Measurements from ENCODE around the gene TPGS2.
"Not testable (repeated sequence)": the region's sequence is repeated elsewhere in the genome, so short reads cannot be mapped to it uniquely, and the experiment has no call there.

Gene TPGS2

GRCh38 chr18:36821681-36822080, 7.1 kb downstream of the TPGS2 start:
- DNase-seq (ENCODE audit: low spot score), result no peak

- DNase-seq (ENCODE audit: low spot score), result no peak
These were observed 9.2 kb downstream of the TPGS2 start for GRCh38 chr18:36819621-36820020.

DNA sequence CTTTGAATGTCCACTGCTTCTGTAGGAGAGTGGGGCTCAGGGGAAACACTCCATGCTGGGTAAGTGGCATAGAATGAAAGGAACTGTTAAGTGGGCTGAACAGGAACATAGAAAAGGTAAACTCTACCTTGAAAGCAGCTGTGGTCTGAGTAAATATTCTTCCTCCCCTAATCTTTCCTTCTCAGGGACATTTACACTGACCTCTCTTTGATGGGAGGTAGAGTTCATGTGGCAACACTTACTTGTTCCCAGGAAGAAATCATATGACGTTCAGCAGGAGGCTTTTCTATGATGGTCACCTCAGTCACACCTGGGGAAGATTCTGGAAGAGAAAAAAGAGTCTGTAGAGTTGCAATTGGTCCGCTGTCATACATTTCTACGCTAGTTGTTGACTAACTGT, 10.2 kb downstream of the TPGS2 start:
- no peak for DNase-seq (ENCODE audit: low spot score)

- DNase-seq (ENCODE audit: low spot score), result no peak
These were observed 11.8 kb downstream of the TPGS2 start for GRCh38 chr18:36817039-36817438.

- not testable (repeated sequence) for DNase-seq (ENCODE audit: low spot score)
These were observed 12.7 kb downstream of the TPGS2 start for GRCh38 chr18:36816096-36816495.

DNA sequence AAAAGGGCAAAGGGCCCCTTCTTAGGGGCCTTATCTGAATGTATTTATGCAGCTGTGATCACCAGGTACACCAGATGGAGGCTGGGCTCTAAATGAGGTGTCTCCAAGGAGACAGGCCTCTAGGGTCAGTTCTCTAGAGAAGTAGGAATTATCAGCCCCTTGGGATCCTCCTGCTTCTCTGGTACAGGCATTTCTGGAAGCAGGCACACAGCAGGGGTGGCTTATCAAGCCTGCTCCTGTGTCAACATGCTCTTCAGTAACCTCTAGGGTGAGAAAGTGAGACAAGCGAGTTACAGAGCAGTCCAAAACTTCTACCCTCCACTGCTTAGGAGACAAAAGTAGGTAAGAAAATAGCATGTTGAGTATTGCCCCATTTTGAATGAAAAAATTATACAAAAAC, 13.8 kb downstream of the TPGS2 start:
- DNase-seq (ENCODE audit: low spot score), result no peak

DNA sequence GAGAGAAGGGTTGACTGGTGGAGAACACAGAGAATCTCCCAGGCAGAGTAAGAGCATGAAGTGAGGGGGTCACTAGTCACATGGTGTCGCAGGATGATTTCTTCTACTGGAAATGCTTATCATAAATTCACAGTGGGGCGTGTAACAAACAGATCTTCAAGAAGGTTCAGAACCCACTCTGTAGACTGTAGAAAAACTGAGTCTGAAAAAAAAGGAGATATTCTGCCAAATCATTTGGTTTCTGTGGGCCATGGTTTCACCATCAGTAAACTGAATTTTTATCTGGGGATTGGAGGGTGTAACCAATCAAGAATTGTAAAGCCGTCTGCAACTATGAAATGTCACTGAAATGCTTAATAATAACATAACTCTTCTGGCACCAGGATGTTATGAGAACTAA, 15.0 kb downstream of the TPGS2 start:
- DNase-seq (ENCODE audit: low spot score), result no peak

DNA sequence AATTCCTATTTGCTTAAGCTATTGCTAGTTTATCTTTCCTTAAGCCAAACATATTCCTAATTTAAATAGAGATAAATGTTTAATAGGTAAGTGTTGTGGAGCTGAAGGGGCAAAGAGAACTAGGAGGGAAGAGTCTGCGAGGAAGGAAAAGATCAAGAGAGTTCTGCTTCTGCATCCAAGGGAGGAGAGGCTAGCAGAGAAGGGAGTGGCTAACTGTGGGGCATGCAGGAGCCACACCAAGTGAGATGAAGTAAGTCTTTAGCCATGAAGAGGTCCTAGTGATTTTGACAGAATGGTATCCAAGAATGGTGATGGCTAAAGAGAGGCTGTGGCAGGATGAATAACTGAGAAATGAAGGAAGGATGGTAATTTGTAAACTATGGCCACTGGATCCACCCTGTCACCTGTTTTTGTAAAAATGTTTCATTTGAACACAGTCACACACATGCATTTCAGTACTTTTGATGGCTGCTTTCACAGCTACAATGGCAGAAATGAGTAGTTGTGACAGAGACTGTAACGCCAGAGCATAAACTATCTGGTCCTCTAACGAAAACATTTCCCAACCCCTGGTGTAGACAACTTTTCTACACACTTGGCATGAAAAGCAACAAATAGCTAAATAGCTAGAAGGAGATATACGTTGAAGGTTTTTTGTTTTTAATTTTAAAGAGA, 15.6 kb downstream of the TPGS2 start:
- no peak for DNase-seq (ENCODE audit: low spot score)

- DNase-seq (ENCODE audit: low spot score), result no peak
These were observed 16.1 kb downstream of the TPGS2 start for GRCh38 chr18:36812678-36813077.

- DNase-seq (ENCODE audit: low spot score), result no peak
These were observed 16.8 kb downstream of the TPGS2 start for GRCh38 chr18:36811955-36812354.

- no peak for DNase-seq (ENCODE audit: low spot score)
These were observed 17.4 kb downstream of the TPGS2 start for GRCh38 chr18:36811430-36811829.

GRCh38 chr18:36809590-36810381, 19.0 kb downstream of the TPGS2 start:
- peak; percentile 70 for DNase-seq (ENCODE audit: low spot score)

DNA sequence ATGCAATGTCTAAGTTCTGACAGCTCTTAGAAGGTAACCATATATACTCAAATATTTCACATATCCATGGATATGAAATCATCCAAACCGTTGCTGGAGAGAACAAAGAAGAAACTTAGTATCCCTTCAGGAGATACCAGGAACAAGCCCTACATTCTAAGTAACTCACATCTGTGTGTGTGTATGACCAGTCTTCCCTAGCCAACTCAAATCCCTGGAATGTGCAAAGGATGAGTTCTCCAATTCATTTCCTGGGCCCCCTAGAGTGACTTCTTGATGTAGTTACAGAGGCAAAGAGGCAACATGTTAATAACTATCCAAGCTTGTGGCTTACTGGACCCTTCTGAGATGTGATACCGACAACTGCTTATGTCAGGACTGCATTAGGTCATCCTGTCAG, 20.1 kb downstream of the TPGS2 start:
- DNase-seq (ENCODE audit: low spot score), result no peak

DNA sequence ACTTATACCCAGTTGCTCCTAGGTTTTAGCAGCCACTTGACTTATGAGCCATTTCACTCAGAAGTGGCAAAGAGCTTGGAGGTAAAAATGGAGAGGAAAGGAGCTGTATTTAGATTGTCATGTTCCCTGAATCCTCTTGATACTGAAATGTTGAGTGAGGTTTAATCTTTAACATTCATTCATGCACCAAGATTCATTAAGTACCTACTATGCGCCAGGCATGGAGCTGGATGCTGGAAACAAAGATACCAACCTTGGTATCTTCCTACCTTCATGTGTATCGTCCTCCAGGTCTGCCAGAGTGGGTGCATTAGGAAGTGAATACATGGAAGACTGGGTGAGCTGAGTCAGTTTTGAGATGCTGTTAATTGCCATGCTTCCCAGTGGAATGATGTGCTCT, 23.7 kb downstream of the TPGS2 start:
- DNase-seq (ENCODE audit: low spot score), result no peak

DNA sequence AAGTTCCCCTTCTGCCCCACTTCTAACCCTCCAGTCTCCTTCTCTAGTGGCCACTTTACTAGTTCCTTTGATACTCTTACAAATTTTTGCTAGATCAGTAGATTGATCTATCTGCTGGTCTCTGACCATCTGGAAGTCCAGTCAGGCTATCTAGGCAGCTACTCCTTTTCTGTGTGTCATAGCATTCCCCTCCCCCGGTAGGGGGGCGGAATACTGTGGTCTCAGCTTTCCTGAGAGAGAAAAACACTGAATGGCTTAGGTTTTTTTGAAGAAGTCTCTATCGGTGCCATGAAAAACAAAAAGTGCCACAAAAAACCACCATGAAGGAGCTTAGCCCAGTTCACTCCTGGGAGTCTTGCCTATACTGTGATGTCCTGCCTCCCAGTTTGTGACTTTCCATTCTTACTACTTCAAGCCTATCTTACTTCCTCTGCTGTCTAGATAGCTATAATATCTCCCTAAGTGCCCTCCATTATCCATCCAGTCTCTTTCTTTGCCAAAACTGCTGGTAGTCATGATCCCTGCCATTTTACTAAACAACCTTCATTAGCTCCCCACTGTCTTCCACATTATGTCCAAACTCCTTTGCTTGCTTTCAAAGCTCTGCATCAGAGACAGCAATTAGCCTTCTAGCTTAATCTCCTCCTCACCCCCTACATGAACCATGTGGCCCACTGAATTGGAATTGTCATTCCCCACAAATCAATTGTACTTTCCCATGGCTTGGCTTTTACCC, 29.9 kb downstream of the TPGS2 start:
- no peak for DNase-seq (ENCODE audit: low spot score)

DNA sequence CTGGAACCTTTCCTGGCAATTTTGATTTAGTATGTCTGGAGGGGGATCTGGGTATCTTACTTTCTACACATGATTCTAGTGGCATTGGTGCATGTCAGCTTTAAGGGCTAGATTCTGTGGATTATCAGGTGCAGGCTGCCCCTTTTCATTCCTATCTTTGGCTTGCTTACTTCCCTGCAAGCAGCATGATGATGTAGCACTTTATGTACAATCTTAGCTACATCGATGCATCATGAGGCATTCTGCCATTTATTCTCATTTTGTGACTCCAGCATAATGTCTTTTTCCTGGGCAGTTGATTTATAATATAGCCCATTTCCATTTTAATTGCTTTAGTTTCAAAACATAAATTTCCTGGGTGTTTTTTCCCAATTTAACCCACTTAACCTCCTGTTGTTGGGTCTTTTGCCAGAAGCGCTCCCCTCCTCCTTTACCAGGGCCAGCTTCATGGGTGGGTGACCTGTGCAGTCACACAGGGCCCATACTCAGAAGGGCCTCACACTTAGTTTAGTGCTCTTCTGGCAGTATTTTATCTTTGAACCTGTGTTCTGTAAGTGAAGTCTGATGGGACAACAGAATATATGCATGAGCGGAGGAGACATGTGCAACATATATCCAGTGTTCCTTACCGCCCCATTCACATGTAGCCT, 36.0 kb downstream of the TPGS2 start:
- no peak for DNase-seq (ENCODE audit: low spot score)

GRCh38 chr18:36786686-36787085, 42.1 kb downstream of the TPGS2 start:
- no peak for DNase-seq (ENCODE audit: low spot score)

DNA sequence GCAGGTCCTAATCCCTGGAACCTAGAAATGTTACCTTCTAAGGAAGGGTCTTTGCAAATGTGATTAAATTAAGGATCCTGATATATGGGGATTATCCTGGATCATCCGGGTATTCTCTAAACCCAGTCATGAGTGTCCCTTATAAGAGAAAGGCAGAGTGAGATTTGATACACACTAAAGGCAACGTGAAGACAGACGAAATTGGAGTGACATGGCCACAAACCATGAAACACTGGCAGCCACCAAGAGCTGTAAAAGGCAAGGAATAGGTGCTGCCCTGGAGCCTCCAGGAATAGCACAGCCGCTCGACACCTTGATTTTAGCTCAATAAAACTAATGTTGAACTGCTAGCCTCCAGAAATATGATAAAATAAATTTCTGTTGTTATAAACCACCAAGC, 45.0 kb downstream of the TPGS2 start:
- DNase-seq (ENCODE audit: low spot score), result no peak

- DNase-seq (ENCODE audit: low spot score), result no peak
These were observed 46.1 kb downstream of the TPGS2 start for GRCh38 chr18:36782710-36783109.

GRCh38 chr18:36780748-36781147, 48.1 kb downstream of the TPGS2 start:
- DNase-seq (ENCODE audit: low spot score), result no peak

GRCh38 chr18:36777566-36777965, 51.2 kb downstream of the TPGS2 start:
- no peak for DNase-seq (ENCODE audit: low spot score)

DNA sequence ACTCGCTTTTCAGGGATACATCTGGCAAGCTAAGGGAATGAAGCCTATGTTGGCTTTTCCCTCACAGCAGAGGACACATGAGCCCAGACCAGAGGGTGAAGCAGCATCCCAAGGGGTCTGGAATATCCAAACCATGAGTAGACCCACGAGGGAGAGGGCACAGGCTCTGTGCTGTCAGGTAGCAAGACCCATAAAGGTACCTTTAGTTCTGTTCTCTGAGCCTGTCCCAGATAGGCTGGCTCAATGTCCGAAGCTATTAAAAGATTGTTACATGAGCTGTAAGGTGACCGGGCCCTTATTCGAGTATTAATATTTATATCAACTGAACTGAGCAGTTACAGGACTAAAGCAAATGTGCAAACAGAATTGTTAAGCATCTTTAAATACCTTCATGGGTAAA, 52.2 kb downstream of the TPGS2 start:
- no peak for DNase-seq (ENCODE audit: low spot score)

DNA sequence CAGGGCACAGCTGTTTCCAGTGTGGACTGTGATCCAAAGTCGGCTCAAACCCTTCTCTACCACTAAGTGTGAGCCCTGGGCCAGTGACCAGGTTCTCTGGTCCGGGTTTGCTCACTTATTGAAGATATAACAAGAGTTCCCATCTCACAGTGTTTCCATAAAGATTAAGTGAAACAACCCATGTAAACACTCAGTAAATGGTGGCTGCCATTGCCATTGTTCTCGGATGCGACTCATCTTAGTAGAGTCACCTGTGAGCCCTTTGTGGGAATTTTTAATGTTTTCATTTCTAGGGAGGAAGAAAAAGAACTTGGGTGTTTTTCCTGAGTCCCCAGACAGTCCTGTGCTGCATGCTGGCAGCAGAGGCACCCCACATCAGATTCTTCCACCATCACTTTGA, 53.4 kb downstream of the TPGS2 start:
- no peak for DNase-seq (ENCODE audit: low spot score)

Measured in CD4-positive, alpha-beta T cell treated with Interleukin-2 at 100 ng/mL for 4 hours (primary cell).